Measurements from ENCODE around the gene INSR.

INSR gene

DNA sequence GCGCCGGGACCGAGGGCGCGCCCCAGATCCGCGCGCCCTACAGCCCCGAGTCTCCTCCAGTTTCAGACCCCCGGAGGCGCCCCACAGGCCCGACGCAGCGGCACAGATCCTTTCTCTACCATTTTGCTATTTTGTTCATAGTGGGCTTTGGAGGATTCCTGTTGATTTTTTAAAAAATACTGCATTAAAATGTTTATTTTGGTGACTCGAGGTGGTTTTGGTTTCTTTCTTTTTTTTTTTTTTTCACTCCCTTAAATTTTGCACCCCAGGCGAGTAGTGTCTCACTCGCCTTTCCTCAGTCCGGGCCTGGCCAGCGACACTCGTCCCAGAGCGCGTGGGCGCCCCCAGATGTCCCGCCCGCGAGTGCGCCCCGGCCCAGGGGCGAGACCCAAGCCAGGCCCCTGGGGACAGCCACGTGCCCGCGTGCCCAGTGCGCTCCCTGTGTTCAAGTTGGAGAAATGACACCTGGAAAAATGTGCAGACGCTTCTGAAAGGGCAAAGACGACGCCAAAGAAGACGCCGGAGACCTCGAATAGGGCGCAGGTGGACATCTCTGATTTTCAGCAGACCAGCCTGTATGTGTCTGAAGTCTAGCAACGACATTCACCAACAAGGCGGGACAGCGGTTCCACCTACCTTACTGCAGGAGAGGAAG, 471 bp upstream of the INSR start:
- DNase-seq = peak; percentile 6

DNA sequence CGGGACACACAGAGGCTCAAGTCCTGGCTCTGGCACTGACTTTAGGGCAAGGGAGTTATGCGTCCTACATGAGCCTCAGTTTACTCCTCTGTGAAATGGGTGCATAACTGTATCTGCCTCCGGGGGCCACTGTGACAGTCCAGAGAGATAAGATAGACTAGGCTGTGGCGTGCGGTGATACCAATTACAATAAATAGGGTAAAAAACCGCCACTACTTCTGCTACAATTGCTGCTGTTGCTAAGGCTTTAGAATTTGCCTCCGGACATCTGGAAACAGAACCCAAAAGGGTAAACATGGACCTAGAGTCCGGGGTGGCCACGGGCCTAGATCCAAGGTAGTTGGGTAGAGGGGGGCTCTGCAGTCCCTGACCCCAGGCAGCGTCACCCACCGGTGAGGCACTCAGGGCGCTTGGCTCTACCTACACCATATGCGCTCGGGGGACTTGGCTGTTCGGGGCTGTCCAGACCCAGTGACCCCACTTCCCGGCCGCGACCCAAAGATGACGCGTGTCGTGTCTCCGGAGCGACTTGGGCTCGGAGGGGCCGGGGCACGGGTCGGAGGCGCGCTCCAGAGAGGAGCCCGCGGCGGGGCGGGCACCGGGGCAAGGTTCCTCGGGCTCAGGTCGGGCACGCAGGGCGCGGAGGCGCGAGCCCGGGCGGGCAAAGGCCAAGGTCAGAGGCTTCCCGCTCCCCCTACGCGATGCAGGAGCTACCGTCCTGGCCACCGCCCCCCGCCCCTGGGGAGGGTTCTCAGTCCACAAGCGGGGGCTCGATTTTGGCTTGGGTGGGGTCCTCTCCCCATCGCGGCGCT, 1.1 kb downstream of the INSR start:
- no peak for DNase-seq

GRCh38 chr19:7292352-7292949, 1.8 kb downstream of the INSR start:
- no peak for DNase-seq

GRCh38 chr19:7288977-7289376, 5.2 kb downstream of the INSR start:
- no peak for DNase-seq

GRCh38 chr19:7288131-7288530, 6.1 kb downstream of the INSR start:
- DNase-seq = no peak

GRCh38 chr19:7287722-7288121, 6.5 kb downstream of the INSR start:
- DNase-seq = no peak

- DNase-seq = no peak
Observed at GRCh38 chr19:7280940-7281666, 13.1 kb downstream of the INSR start.

DNA sequence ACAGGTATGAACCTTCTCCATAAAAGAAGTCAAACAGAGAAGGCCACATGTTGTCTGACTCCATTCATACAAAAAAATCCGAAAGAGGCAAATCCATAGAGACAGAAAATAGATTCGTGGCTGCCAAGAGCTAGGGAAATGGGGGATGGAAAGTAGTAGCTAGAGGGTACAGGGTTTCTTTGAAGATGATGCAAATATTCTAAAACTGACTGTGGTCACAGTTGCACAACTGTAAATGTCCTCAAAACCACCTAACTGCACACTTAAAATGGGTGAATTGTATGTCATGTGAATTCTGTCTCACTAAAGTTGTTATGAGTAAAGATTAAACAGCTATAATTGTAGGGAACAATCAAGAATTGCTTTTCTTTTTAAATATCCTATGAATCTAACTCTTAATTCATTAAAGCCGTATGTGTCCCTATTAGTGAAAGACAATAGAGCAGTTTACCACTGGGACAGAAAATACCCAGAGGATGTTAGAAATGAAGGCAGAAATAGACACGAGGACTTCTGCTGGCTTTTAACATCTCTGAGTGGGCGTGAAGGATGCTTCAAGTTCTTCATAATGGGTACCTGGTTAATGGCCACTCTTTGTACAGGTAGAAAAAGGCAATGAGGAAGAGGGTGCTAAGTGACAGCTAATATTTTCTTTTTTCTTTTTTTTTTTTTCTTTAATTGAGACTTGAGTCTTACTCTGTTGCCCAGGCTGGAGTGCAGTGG, 21.2 kb downstream of the INSR start:
- no peak for DNase-seq

- DNase-seq = no peak
Observed at GRCh38 chr19:7268705-7269098, 25.5 kb downstream of the INSR start.

GRCh38 chr19:7267792-7268704, 26.2 kb downstream of the INSR start:
- DNase-seq = no peak

- no peak for DNase-seq
Observed at GRCh38 chr19:7266832-7267231, 27.4 kb downstream of the INSR start.

- DNase-seq = no peak
Observed at GRCh38 chr19:7265963-7266362, 28.3 kb downstream of the INSR start.

DNA sequence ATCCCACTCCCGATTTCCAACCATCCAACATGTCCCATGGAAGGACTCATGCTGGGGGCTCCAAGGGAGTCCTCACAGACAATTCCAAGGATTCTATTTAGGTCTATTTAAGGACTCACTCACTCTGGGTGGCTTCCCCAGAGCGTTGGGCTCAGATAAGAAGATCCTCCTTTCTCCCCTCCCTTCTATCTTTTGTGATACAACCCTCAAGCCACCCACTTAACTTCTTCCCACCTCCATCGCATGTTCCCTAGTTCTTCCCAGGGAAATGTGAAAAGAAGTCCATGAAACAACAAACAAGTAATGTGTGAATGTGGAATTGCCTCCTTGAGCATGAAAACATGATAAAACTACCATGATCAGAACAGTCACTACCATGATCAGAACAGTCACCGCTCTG, 29.4 kb downstream of the INSR start:
- no peak for DNase-seq

DNA sequence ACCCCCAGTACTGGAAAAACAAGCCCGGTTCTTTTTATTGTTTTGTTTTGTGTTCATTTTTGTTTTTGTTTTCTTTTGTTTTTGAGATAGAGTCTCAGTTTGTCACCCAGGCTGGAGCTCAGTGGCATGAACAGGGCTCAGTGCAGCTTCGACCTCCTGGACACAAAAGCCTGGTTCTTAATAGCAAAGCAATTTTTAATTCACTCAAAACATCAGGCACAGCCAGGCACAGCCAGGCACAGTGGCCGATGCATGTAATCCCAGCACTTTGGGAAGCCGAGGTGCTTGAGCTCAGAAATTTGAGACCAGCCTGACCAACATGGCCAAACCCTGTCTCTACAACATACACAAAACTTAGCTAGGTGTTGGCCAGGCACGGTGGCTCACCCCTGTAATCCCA, 30.7 kb downstream of the INSR start:
- DNase-seq = no peak

- DNase-seq = no peak
Observed at GRCh38 chr19:7263066-7263465, 31.1 kb downstream of the INSR start.

- no peak for DNase-seq
Observed at GRCh38 chr19:7262470-7262869, 31.7 kb downstream of the INSR start.

GRCh38 chr19:7260161-7260560, 34.1 kb downstream of the INSR start:
- DNase-seq = no peak

DNA sequence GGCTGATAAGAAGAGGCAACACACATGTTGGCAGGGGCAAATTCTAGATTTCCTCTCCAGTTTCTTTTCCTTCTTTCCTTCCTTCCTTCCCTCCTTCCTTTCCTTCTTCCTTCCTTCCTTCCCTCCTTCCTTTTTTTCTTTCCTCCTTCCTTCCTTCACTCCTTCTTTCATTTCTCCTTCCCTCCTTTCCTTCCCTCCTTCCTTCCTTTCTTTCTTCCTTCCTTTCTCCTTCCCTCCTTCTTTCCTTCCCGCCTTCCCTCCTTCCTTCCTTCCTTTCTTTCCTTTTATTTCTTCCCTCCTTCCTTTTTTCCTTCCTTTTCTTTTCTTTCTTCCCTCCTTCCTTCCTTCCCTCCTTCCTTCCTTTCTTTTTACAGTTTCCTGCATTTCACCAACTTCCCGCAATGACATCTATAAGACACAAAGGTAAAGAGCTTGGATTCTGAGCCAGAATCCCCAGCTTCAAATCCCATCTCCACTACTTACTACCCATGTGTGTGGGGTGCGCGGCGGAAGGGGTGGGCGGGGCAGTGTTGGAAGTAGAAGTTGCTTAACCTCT, 35.3 kb downstream of the INSR start:
- no peak for DNase-seq

DNA sequence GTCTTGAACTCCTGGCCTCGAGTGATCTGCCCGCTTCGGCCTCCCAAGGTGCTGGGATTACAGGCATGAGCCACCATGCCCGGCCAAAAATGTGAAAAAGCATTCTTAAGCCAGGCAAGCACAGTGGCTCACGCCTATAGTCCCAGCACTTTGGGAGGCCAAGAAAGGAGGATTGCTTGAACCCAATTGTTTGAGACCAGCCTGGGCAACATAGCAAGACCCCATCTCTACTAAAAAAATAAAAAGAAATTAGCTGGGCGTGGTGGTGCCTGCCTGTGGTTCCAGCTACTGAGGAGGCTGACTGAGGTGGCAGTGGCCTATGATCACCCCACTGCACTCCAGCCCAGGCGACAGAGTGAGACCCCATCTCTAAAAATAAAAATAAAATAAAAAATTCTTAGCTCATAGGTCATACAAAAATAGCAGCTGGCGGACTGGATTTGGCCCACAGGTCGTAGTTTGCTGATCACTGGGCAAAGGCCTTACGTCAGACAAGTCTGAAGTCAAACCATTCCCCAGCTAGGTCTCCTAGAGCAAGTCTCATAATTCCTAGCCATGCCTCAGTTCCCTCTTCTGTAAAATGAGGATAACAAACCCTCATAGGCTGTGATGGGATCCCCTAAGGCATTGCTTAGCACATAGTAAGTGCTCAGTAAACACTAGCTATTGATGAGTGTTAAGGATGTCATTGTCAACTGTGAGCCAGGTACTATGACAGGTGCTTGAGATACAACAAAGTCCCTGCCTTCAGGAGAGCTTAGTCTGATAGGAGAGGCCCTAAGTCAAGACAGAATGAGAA, 36.0 kb downstream of the INSR start:
- DNase-seq = no peak
